ENCODE results near the gene PPP3CB. TPM values are rescaled to one million over a fixed set of nuclear protein-coding genes. Genes with fewer than 3 reads are reported as not detected.

Gene PPP3CB
- total and polyA plus RNA-seq, 2 experiments from 2014 or later, result 17.9 to 38.5 TPM

GRCh38 chr10:73439605-73440312, 56.1 kb downstream of the PPP3CB start (continued):
- TF ChIP-seq ZNF462 (CRISPR knock-in tag; IDR thresholded peaks at IDR 0.05) (no peak), ZNF114 (CRISPR knock-in tag; IDR thresholded peaks at IDR 0.05) (no peak), CTCF (conservative IDR thresholded peaks at IDR 0.05; ENCODE audit: low read depth in 2 of 2) (no peak), EZH2 (IDR thresholded peaks at IDR 0.05; ENCODE audit: low read depth, unreplicated experiment) (no peak)

GRCh38 chr10:73439055-73439454, 56.8 kb downstream of the PPP3CB start:
- Mint-ChIP-seq H3K27ac (no peak overlapping the region), H3K4me1 (no peaks in the 10 kb centered on the region), H3K27me3 (ENCODE audit: insufficient read depth, low read depth, poor library complexity) (no peaks in the 10 kb centered on the region), H3K36me3 (ENCODE audit: low read depth) (no peaks in the 10 kb centered on the region; the same call in 2 of the 3 replicates), H3K4me3 (no peak overlapping the region), H3K9me3 (no peaks in the 10 kb centered on the region)
- DNase-seq (ENCODE audit: low spot score), result no peak
- H4K20me1 ChIP-seq (replicated peaks; ENCODE audit: insufficient read depth), result no peaks in the 10 kb centered on the region; the same call in 1 of the 2 replicates
- H3K4me3 ChIP-seq, result no peak overlapping the region
- H2AFZ ChIP-seq, result no peak overlapping the region
- no peaks in the 10 kb centered on the region for H3K27me3 ChIP-seq (ENCODE audit: insufficient read depth)
- H3K4me1 ChIP-seq (ENCODE audit: insufficient read depth), result no peaks in the 10 kb centered on the region
- H3K27ac ChIP-seq (ENCODE audit: low read depth), result no peak overlapping the region
- no peak for ATAC-seq
- no peaks in the 10 kb centered on the region for H3K9me2 ChIP-seq (ENCODE audit: insufficient read depth)
- H3K79me2 ChIP-seq (replicated peaks; ENCODE audit: insufficient read depth), result no peaks in the 10 kb centered on the region
- no peaks in the 10 kb centered on the region for H3K36me3 ChIP-seq (ENCODE audit: insufficient read depth)
- no peak overlapping the region for H3K4me2 ChIP-seq
- H3F3A ChIP-seq (replicated peaks; ENCODE audit: low read depth), result no peaks in the 10 kb centered on the region
- TF ChIP-seq ETS1 (IDR thresholded peaks at IDR 0.05), result no peak
- no peak for TF ChIP-seq ZNF114 (CRISPR knock-in tag; IDR thresholded peaks at IDR 0.05)
- no peak for TF ChIP-seq ZNF462 (CRISPR knock-in tag; IDR thresholded peaks at IDR 0.05)

Measured in GM23338 (cell line).